HG02884 (cell line): Measurements from ENCODE around the gene LNP1.
"Not testable (repeated sequence)": the region's sequence is repeated elsewhere in the genome, so short reads cannot be mapped to it uniquely, and the experiment has no call there.

Experiments used
- ATAC-seq: cut with Tn5 transposase; IDR thresholded peaks from one replicate; pipeline ENCODE4 v1.9.1; 2021; ENCODE audit warnings: mild to moderate bottlenecking, moderate library complexity; ENCODE audit not compliant: unreplicated experiment

The LNP1 gene

GRCh38 chr3:100477851-100478360 lies 76.6 kb downstream of the LNP1 start:
- not testable (repeated sequence) for ATAC-seq

GRCh38 chr3:100478521-100478920 lies 77.2 kb downstream of the LNP1 start:
- ATAC-seq = not testable (repeated sequence)

- ATAC-seq = no peak
Measured at GRCh38 chr3:100480081-100480480, 78.7 kb downstream of the LNP1 start.

- ATAC-seq = no peak
Measured at GRCh38 chr3:100482176-100482575, 80.8 kb downstream of the LNP1 start.

GRCh38 chr3:100483529-100483928 lies 82.2 kb downstream of the LNP1 start:
- ATAC-seq = no peak

- ATAC-seq = no peak
Measured at GRCh38 chr3:100486808-100487207, 85.5 kb downstream of the LNP1 start.

- no peak for ATAC-seq
Measured at GRCh38 chr3:100489118-100489517, 87.8 kb downstream of the LNP1 start.

GRCh38 chr3:100492059-100493006 lies 91.0 kb downstream of the LNP1 start, which contains the start of gene TMEM45A:
TMEM45A (plus strand) TSS chr3:100492619; CDS start chr3:100555212, 62,593 bp downstream.
- ATAC-seq = peak; percentile 98

GRCh38 chr3:100496711-100497261 lies 95.4 kb downstream of the LNP1 start:
- ATAC-seq = peak; percentile 20

- no peak for ATAC-seq
Measured at GRCh38 chr3:100499651-100500050, 98.3 kb downstream of the LNP1 start.

- ATAC-seq = no peak
Measured at GRCh38 chr3:100500320-100500880, 99.1 kb downstream of the LNP1 start.

- no peak for ATAC-seq
Measured at GRCh38 chr3:100503448-100503847, 102.1 kb downstream of the LNP1 start.
